Prostate gland (tissue), 2 donors: ENCODE results near the gene ITIH3. TPM values are rescaled to one million over a fixed set of nuclear protein-coding genes. Genes with fewer than 3 reads are reported as not detected.

Experiments used
- DNase-seq: peaks from one replicate; pipeline ENCODE4 v3.0.0-alpha.2; 2019; ENCODE audit warnings: low spot score
- H3K27ac ChIP-seq, 2 donors: fragments of 200-600 bp; sonication (generic); 2 replicates each; pipeline ENCODE4 v1.5.1; 2017 to 2019
- H3K27me3 ChIP-seq: fragments of 200-600 bp; sonication (generic); replicated peaks from 2 replicates; pipeline ENCODE4 v1.5.1; 2019; ENCODE audit not compliant: insufficient read depth
- H3K36me3 ChIP-seq, 2 donors: fragments of 200-600 bp; sonication (generic); 1 replicate in 1 of 2; 2 replicates in 1 of 2; pipeline versions ENCODE4 v1.5.1 to v1.8.1; 2017 to 2019
- H3K4me1 ChIP-seq: fragments of 200-600 bp; sonication (generic); replicated peaks from 2 replicates; pipeline ENCODE4 v1.5.1; 2019
- H3K4me3 ChIP-seq, 2 donors: fragments of 200-600 bp; sonication (generic); 2 replicates each; pipeline ENCODE4 v1.5.1; 2017 to 2019
- H3K9me3 ChIP-seq: fragments of 200-600 bp; sonication (generic); 2 replicates; pipeline ENCODE4 v1.5.1; 2017
- CTCF ChIP-seq, 4 experiments: fragments of 200-600 bp in 2 of 4; fragments of 450-650 bp in 2 of 4; sonication (generic) in 2 of 4; IDR thresholded peaks; 1 replicate in 3 of 4; 2 replicates in 1 of 4; pipeline ENCODE4 v1.5.1; 2016 to 2019; ENCODE audit warnings: antibody characterized with exemption in 4 of 4, mild to moderate bottlenecking in 2 of 4, moderate library complexity in 2 of 4
- POLR2A ChIP-seq: fragments of 450-650 bp; IDR thresholded peaks from one replicate; pipeline ENCODE4 v1.6.1; 2016; ENCODE audit warnings: antibody characterized with exemption, mild to moderate bottlenecking
- POLR2AphosphoS5 ChIP-seq: sonication (generic); formaldehyde crosslinking; IDR thresholded peaks from one replicate; pipeline ENCODE4 v1.6.1; 2017; ENCODE audit warnings: antibody characterized with exemption
- WGBS: methylation state at CpG from one replicate; pipeline ENCODE4 v1.1.5; 2018; 5-methylcytosine and 5-hydroxymethylcytosine counted together
- intact Hi-C: fragments of 100-400 bp; cut with DNase I; formaldehyde crosslinking; loops from one replicate; pipeline ENCODE4 v1.14.2; 2022
- microRNA-seq: library from miRNA; unstranded; fragments of <30 nt; microRNA quantifications from one replicate; pipeline ENCODE4, GENCODE V29; 2016
- small RNA-seq, 2 donors: library from RNA; depleted of rRNA; stranded (forward); fragments of <200 nt; gene quantifications; one replicate each; pipeline ENCODE3, GENCODE V24; 2016
- total RNA-seq, 2 donors: library from RNA; depleted of rRNA; stranded (reverse); fragments of >200 nt; gene quantifications; one replicate each; pipeline ENCODE4 v1.1.0, GENCODE V29; 2016

Gene ITIH3
- total RNA-seq, 2 donors from 2014 or later: 0.46 to 9.6 TPM

GRCh38 chr3:52854013-52854412 lies 59.4 kb downstream of the ITIH3 start:
- no peaks in the 10 kb centered on the region for H3K27me3 ChIP-seq
- H3K9me3 ChIP-seq: no peaks in the 10 kb centered on the region
- H3K4me3 ChIP-seq: no peak overlapping the region
- no peaks in the 10 kb centered on the region for H3K4me1 ChIP-seq
- no peak for DNase-seq
- no peak for TF ChIP-seq POLR2A
- TF ChIP-seq CTCF (IDR thresholded peaks at IDR 0.05): no peak
- no peak for TF ChIP-seq POLR2AphosphoS5
- no peaks in the 10 kb centered on the region for H3K36me3 ChIP-seq
- no peak overlapping the region for H3K27ac ChIP-seq
- WGBS: 92% methylated on average over 2 of the region's 2 CpGs
- intact Hi-C loops: no loop called here

- DNase-seq: no peak
- H3K36me3 ChIP-seq: no peaks in the 10 kb centered on the region
- H3K4me3 ChIP-seq: no peak overlapping the region
- TF ChIP-seq POLR2A: no peak
- no peak for TF ChIP-seq CTCF (IDR thresholded peaks at IDR 0.05)
- TF ChIP-seq POLR2AphosphoS5: no peak
- WGBS: 82% methylated on average over 5 of the region's 5 CpGs
- no peaks in the 10 kb centered on the region for H3K4me1 ChIP-seq
- no peaks in the 10 kb centered on the region for H3K9me3 ChIP-seq
- intact Hi-C loops: no loop called here
- H3K27ac ChIP-seq: no peak overlapping the region
- H3K27me3 ChIP-seq: no peaks in the 10 kb centered on the region
These were observed 62.1 kb downstream of the ITIH3 start for GRCh38 chr3:52856666-52857065.

GRCh38 chr3:52857133-52857532 lies 62.5 kb downstream of the ITIH3 start:
- TF ChIP-seq POLR2A (no peak), CTCF (IDR thresholded peaks at IDR 0.05) (no peak), POLR2AphosphoS5 (no peak)
- H3K9me3 ChIP-seq: no peaks in the 10 kb centered on the region
- 69% methylated on average over 3 of the region's 3 CpGs for WGBS
- no peak overlapping the region for H3K4me3 ChIP-seq
- no peaks in the 10 kb centered on the region for H3K4me1 ChIP-seq
- H3K36me3 ChIP-seq: no peaks in the 10 kb centered on the region
- intact Hi-C loops: no loop called here
- no peak for DNase-seq
- H3K27ac ChIP-seq: no peak overlapping the region
- H3K27me3 ChIP-seq: no peaks in the 10 kb centered on the region

GRCh38 chr3:52857864-52858263 lies 63.3 kb downstream of the ITIH3 start:
- Histone ChIP-seq H3K36me3 (no peaks in the 10 kb centered on the region), H3K4me3 (no peak overlapping the region), H3K9me3 (no peaks in the 10 kb centered on the region), H3K27me3 (no peaks in the 10 kb centered on the region), H3K4me1 (no peaks in the 10 kb centered on the region), H3K27ac (no peak overlapping the region)
- no peak for DNase-seq
- intact Hi-C loops: no loop called here
- no peak for TF ChIP-seq POLR2A
- TF ChIP-seq POLR2AphosphoS5: no peak
- TF ChIP-seq CTCF (IDR thresholded peaks at IDR 0.05): no peak
- WGBS: 73% methylated on average over 5 of the region's 5 CpGs

Small RNA genes lying within 50 kb of the gene (microRNA-seq; reads per million reads assigned to microRNA genes)
- not detected for gene MIR8064

Small RNA genes lying within 50 kb of the gene (small RNA-seq; reads per million reads assigned to genes)
- gene MIR8064: 0 reads per million in 2 donors
- gene MUSTN1: 0 reads per million in 2 donors

Other genes with a start within 250 kb of the ITIH3 start
- gene PBRM1, start 108.9 kb upstream of the ITIH3 start, total RNA-seq: 10 to 100 TPM; 72.5 to 77.5 TPM
- 100 to 1,000 TPM in 1 of 2 donors, 10 to 100 TPM in 1; 50.7 to 116 TPM for gene GNL3, start 108.8 kb upstream of the ITIH3 start, total RNA-seq
- 10 to 100 TPM; 68.1 to 71.3 TPM for gene GLT8D1, start 89.0 kb upstream of the ITIH3 start, total RNA-seq
- 100 to 1,000 TPM; 144 to 296 TPM for gene SPCS1, start 88.7 kb upstream of the ITIH3 start, total RNA-seq
- gene NEK4, start 23.9 kb upstream of the ITIH3 start, total RNA-seq: 10 to 100 TPM; 24.5 to 49.9 TPM
- 1 to 10 TPM in 1 of 2 donors, not detected in 1; 3.5 TPM for gene ITIH1, start 17.2 kb upstream of the ITIH3 start, total RNA-seq
- 1 to 10 TPM; 4.9 to 5.5 TPM for gene ITIH4, start 35.9 kb downstream of the ITIH3 start, total RNA-seq
- gene MUSTN1, start 40.2 kb downstream of the ITIH3 start, total RNA-seq: 10 to 100 TPM; 10.5 to 14.4 TPM
- gene STIMATE, start 102.8 kb downstream of the ITIH3 start, total RNA-seq: 10 to 100 TPM in 1 of 2 donors, 1 to 10 TPM in 1; 7.2 to 20.5 TPM